GM12878 (cell line): ENCODE results near the gene UBE2E2. TPM values are rescaled to one million over a fixed set of nuclear protein-coding genes. Genes with fewer than 3 reads are reported as not detected.

Experiments used
- ATAC-seq: fragments of 200-7000 bp; cut with Tn5 transposase; 3 replicates; pipeline ENCODE4 v1.9.1; 2020; ENCODE audit warnings: mild to moderate bottlenecking, moderate library complexity
- BruUV-seq: library from RNA; stranded (reverse); fragments of 400-500 nt; replicated peaks from 2 replicates; lab custom pipeline; 2021; lab: Mats Ljungman, UMichigan
- CTCF ChIA-PET: fragments of 300-600 bp; sonication (Branson Sonifier 250); formaldehyde crosslinking; extraction: SDS; loops from one replicate; lab custom pipeline; 2021; ENCODE audit warnings: inconsistent platforms; lab: Yijun Ruan, JAX
- POLR2A ChIA-PET: fragments of 350-600 bp; formaldehyde crosslinking; extraction: SDS; loops from one replicate; lab custom pipeline; 2021; ENCODE audit warnings: inconsistent platforms; lab: Charles Lee
- RAD21 ChIA-PET: fragments of 300-600 bp; sonication (Branson Sonifier 250); formaldehyde crosslinking; loops from one replicate; lab custom pipeline; 2023; ENCODE audit warnings: antibody characterized with exemption; ENCODE audit not compliant: unreplicated experiment; lab: Charles Lee
- SMC1A ChIA-PET: fragments of 300-600 bp; sonication (Branson Sonifier 250); formaldehyde crosslinking; loops from one replicate; lab custom pipeline; 2023; ENCODE audit not compliant: unreplicated experiment, uncharacterized antibody; lab: Charles Lee
- DNase-seq: peaks from one replicate; pipeline ENCODE4 v3.0.0-alpha.2; 2011; ENCODE audit warnings: low read depth, low spot score
- FAIRE-seq: peaks from 3 replicates; lab custom pipeline; 2011; peaks lifted over from hg19 to GRCh38; lab: Jason Lieb, UNC
- H2AFZ ChIP-seq: 2 replicates; pipeline ENCODE4 v1.6.0; 2011; ENCODE audit warnings: low read depth, low read length, control low read depth; ENCODE audit not compliant: control insufficient read depth
- H3K27ac ChIP-seq: 2 replicates; pipeline ENCODE4 v1.5.1; 2011; ENCODE audit warnings: control low read depth; ENCODE audit not compliant: control insufficient read depth, insufficient read depth
- H3K27me3 ChIP-seq, 2 experiments: replicated peaks in 1 of 2; 2 replicates each; pipeline versions ENCODE4 v1.6.0 to v1.6.1; 2011; ENCODE audit warnings: low read length in 1 of 2; ENCODE audit not compliant: control insufficient read depth in 2 of 2, insufficient read depth in 2 of 2
- H3K36me3 ChIP-seq, 2 experiments: 2 replicates each; pipeline ENCODE4 v1.5.1; 2011; ENCODE audit warnings: low read length in 1 of 2; ENCODE audit not compliant: control insufficient read depth in 2 of 2, insufficient read depth in 2 of 2
- H3K4me1 ChIP-seq: 2 replicates; pipeline ENCODE4 v1.6.1; 2011; ENCODE audit warnings: mild to moderate bottlenecking, low read length, moderate library complexity, mixed read lengths; ENCODE audit not compliant: control insufficient read depth, insufficient read depth
- H3K4me2 ChIP-seq: 2 replicates; pipeline ENCODE4 v1.6.0; 2011; ENCODE audit warnings: control low read depth; ENCODE audit not compliant: control insufficient read depth, insufficient read depth
- H3K4me3 ChIP-seq: fragments of 200-600 bp; sonication (generic); 2 replicates; pipeline ENCODE4 v1.5.1; 2016
- H3K79me2 ChIP-seq: 2 replicates; pipeline ENCODE4 v1.6.0; 2011; ENCODE audit warnings: low read length; ENCODE audit not compliant: control insufficient read depth, insufficient read depth
- H3K9ac ChIP-seq: 2 replicates; pipeline ENCODE4 v1.8.0; 2011; ENCODE audit warnings: low read length, control low read depth, mixed read lengths; ENCODE audit not compliant: control insufficient read depth, insufficient read depth
- H3K9me3 ChIP-seq: replicated peaks from 3 replicates; pipeline ENCODE4 v1.5.1; 2011; ENCODE audit warnings: mild to moderate bottlenecking, low read length; ENCODE audit not compliant: control insufficient read depth, insufficient read depth
- H4K20me1 ChIP-seq: 2 replicates; pipeline ENCODE4 v1.6.0; 2011; ENCODE audit not compliant: control insufficient read depth, insufficient read depth
- ATF7 ChIP-seq: fragments of 450-650 bp; IDR thresholded peaks from 2 replicates; pipeline ENCODE4 v1.6.1; 2016; ENCODE audit warnings: low read depth, mild to moderate bottlenecking
- CHD4 ChIP-seq: fragments of 200-600 bp; sonication (generic); IDR thresholded peaks from 2 replicates; pipeline ENCODE4 v1.6.1; 2016; ENCODE audit warnings: mild to moderate bottlenecking
- CREB1 ChIP-seq: IDR thresholded peaks from 2 replicates; pipeline ENCODE4 v1.6.1; 2012; ENCODE audit warnings: low read depth, mild to moderate bottlenecking, inconsistent platforms
- E4F1 ChIP-seq: fragments of 450-650 bp; IDR thresholded peaks from 2 replicates; pipeline ENCODE4 v1.6.1; 2018; ENCODE audit warnings: borderline replicate concordance, mild to moderate bottlenecking; ENCODE audit not compliant: partially characterized antibody
- FOXK2 ChIP-seq: fragments of 450-650 bp; IDR thresholded peaks from 2 replicates; pipeline ENCODE4 v1.6.1; 2017; ENCODE audit warnings: mild to moderate bottlenecking, moderate library complexity
- IKZF1 ChIP-seq: fragments of 450-650 bp; conservative IDR thresholded peaks from 2 replicates; pipeline ENCODE4 v1.6.1; 2017; ENCODE audit warnings: antibody characterized with exemption, mild to moderate bottlenecking
- MLLT1 ChIP-seq: fragments of 450-650 bp; IDR thresholded peaks from 2 replicates; pipeline ENCODE4 v1.6.1; 2016; ENCODE audit warnings: mild to moderate bottlenecking
- NRF1 ChIP-seq: conservative IDR thresholded peaks from 2 replicates; pipeline ENCODE4 v1.6.1; 2011; ENCODE audit warnings: mild to moderate bottlenecking, low read depth, low read length, improper control_type of control experiment
- SREBF1 ChIP-seq: IDR thresholded peaks from 2 replicates; pipeline ENCODE4 v1.6.1; 2012; ENCODE audit warnings: mild to moderate bottlenecking, low read length
- WGBS: methylation state at CpG from one replicate; pipeline ENCODE4 v1.1.6; 2016; ENCODE audit warnings: low lambda C conversion rate; ENCODE audit not compliant: insufficient replicate concordance, insufficient coverage; ENCODE audit errors: missing lambda C conversion rate; 5-methylcytosine and 5-hydroxymethylcytosine counted together
- in situ Hi-C: fragments of 300-500 bp; cut with MboI; formaldehyde crosslinking; loops from 9 replicates; pipeline ENCODE4 v1.14.3; 2018; ENCODE audit warnings: mixed read lengths
- intact Hi-C: fragments of 100-400 bp; cut with micrococcal nuclease; formaldehyde crosslinking; loops from one replicate; pipeline ENCODE4 v1.14.2; 2022; ENCODE audit not compliant: unreplicated experiment
- polyA plus RNA-seq, 11 experiments: library from polyadenylated mRNA; depleted of rRNA in 4 of 11; unstranded in 6 of 11; stranded (reverse) in 5 of 11; fragments of >200 nt; fragmentation: Nextera tagmentation in 4 of 11; fragmentation: Illumina TruSeq in 1 of 11; extraction: Ambion mirVana in 4 of 11; extraction: Trizol in 1 of 11; gene quantifications; 1 replicate in 1 of 11; 2 replicates in 10 of 11; pipeline versions ENCODE4 v1.2.1 to v1.2.3, GENCODE V29; 2011 to 2016; ENCODE audit warnings: inconsistent platforms in 2 of 11, missing spikeins in 2 of 11, low read depth in 1 of 11
- total RNA-seq, 4 experiments: library from RNA; depleted of rRNA in 3 of 4; stranded (reverse); fragments of >200 nt in 3 of 4; fragmentation: Illumina TruSeq in 1 of 4; extraction: Trizol in 1 of 4; gene quantifications; 2 replicates each; pipeline versions ENCODE4 v1.2.1 to v1.2.3, GENCODE V29; 2013 to 2021

UBE2E2 gene
- total and polyA plus RNA-seq, 10 of the 15 experiments (the other 5 are each of a cell fraction or from before 2014, with no cell fraction given), result 8.7 to 71.0 (median 36.4) TPM

GRCh38 chr3:23553353-23553752 lies 350.2 kb downstream of the UBE2E2 start:
- 68% methylated on average over 3 of the region's 3 CpGs for WGBS
- no peaks in the 10 kb centered on the region for H3K79me2 ChIP-seq
- ATAC-seq (peak; percentile 56), FAIRE-seq (no peak), DNase-seq (peak; percentile 17)
- in situ Hi-C loops (no loop called here), intact Hi-C loops (loop anchor here (5.0 kb wide), 1 partner anchor 99 kb away; no protein-coding TSS in a partner anchor)
- peaks cover 11% of the 10 kb centered on the region for H3K4me1 ChIP-seq
- no peak overlapping the region for H3K4me3 ChIP-seq
- CTCF ChIA-PET, result interaction anchor here (0.7 to 1.7 kb wide), 2 partner anchors 11 to 106 kb away, joined by 3 to 5 read pairs; no protein-coding TSS in a partner anchor
- no TSS peak for BruUV-seq
- H3K9me3 ChIP-seq, result no peaks in the 10 kb centered on the region
- no peak overlapping the region for H3K9ac ChIP-seq
- RAD21 ChIA-PET, result interaction anchor here (0.7 to 2.9 kb wide), 4 partner anchors 18 to 105 kb away, joined by 3 to 9 read pairs (median 4); no protein-coding TSS in a partner anchor
- H3K36me3 ChIP-seq, result no peaks in the 10 kb centered on the region
- 0 out of 2 replicates have a peak, but pooled peaks have one; percentile 32 for TF ChIP-seq ATF7
- no peak for TF ChIP-seq IKZF1
- no peak overlapping the region for H3K4me2 ChIP-seq
- H2AFZ ChIP-seq, result no peak overlapping the region
- H4K20me1 ChIP-seq, result no peaks in the 10 kb centered on the region
- H3K27me3 ChIP-seq, result no peaks in the 10 kb centered on the region
- POLR2A ChIA-PET, result no interaction called here
- no peak overlapping the region for H3K27ac ChIP-seq
- SMC1A ChIA-PET, result interaction anchor here (1.0 to 1.5 kb wide), 5 partner anchors 11 to 96 kb away, joined by 3 to 4 read pairs (median 3); no protein-coding TSS in a partner anchor

- no peaks in the 10 kb centered on the region for H3K27me3 ChIP-seq
- DNase-seq (no peak), ATAC-seq (no peak), FAIRE-seq (no peak)
- ChIA-PET CTCF (no interaction called here), SMC1A (interaction anchor here (0.5 to 0.8 kb wide), 3 partner anchors 8 to 244 kb away, joined by 3 to 4 read pairs (median 3); no protein-coding TSS in a partner anchor), POLR2A (no interaction called here), RAD21 (interaction anchor here (0.7 kb wide), 1 partner anchor 23 kb away, joined by 3 read pairs; no protein-coding TSS in a partner anchor)
- in situ Hi-C loops (no loop called here), intact Hi-C loops (no loop called here)
- H2AFZ ChIP-seq, result no peak overlapping the region
- no peaks in the 10 kb centered on the region for H4K20me1 ChIP-seq
- H3K9me3 ChIP-seq, result peaks cover 3% of the 10 kb centered on the region; the same call in 2 of the 3 replicates
- WGBS, result 62% methylated on average over 5 of the region's 5 CpGs
- H3K4me1 ChIP-seq, result peaks cover 7% of the 10 kb centered on the region; the same call in 1 of the 2 replicates
- H3K4me2 ChIP-seq, result no peak overlapping the region
- H3K36me3 ChIP-seq, result no peaks in the 10 kb centered on the region
- H3K4me3 ChIP-seq, result no peak overlapping the region
- H3K79me2 ChIP-seq, result no peaks in the 10 kb centered on the region
- H3K27ac ChIP-seq, result no peak overlapping the region
- no peak overlapping the region for H3K9ac ChIP-seq
- BruUV-seq, result no TSS peak
- TF ChIP-seq SREBF1 (no peak), E4F1 (no peak), NRF1 (no peak), CREB1 (no peak), CHD4 (no peak), MLLT1 (no peak), FOXK2 (no peak)
These were observed 362.1 kb downstream of the UBE2E2 start for GRCh38 chr3:23565041-23565775.
